Testis (tissue), 3 donors: Measurements from ENCODE around the gene ABCC9. TPM values are rescaled to one million over a fixed set of nuclear protein-coding genes. Genes with fewer than 3 reads are reported as not detected.

Source experiments
- DNase-seq: peaks from one replicate; pipeline ENCODE4 v3.0.0-alpha.2; 2019
- H3K27ac ChIP-seq, 2 donors: fragments of 200-600 bp; sonication (generic); one replicate each; pipeline ENCODE4 v1.5.1; 2019
- H3K27me3 ChIP-seq: fragments of 200-600 bp; sonication (generic); one replicate; pipeline ENCODE4 v1.5.1; 2019
- H3K36me3 ChIP-seq: fragments of 200-600 bp; sonication (generic); one replicate; pipeline ENCODE4 v1.5.1; 2017; ENCODE audit warnings: low read depth; ENCODE audit errors: missing control alignments
- H3K4me1 ChIP-seq: fragments of 200-600 bp; sonication (generic); one replicate; pipeline ENCODE4 v1.5.1; 2019
- H3K4me3 ChIP-seq, 2 donors: fragments of 200-600 bp; sonication (generic); one replicate each; pipeline ENCODE4 v1.5.1; 2017 to 2019
- H3K9me3 ChIP-seq: fragments of 200-600 bp; sonication (generic); one replicate; pipeline ENCODE4 v1.5.1; 2017
- CTCF ChIP-seq, 3 experiments: fragments of 450-650 bp in 2 of 3; fragments of 200-600 bp in 1 of 3; sonication (generic) in 1 of 3; IDR thresholded peaks; one replicate each; pipeline ENCODE4 v1.5.1; 2016 to 2019; ENCODE audit warnings: antibody characterized with exemption in 3 of 3, mild to moderate bottlenecking in 2 of 3, moderate library complexity in 1 of 3
- POLR2A ChIP-seq: fragments of 450-650 bp; IDR thresholded peaks from one replicate; pipeline ENCODE4 v1.6.1; 2017; ENCODE audit warnings: antibody characterized with exemption, mild to moderate bottlenecking, moderate library complexity
- WGBS, 2 donors: methylation state at CpG; one replicate each; pipeline ENCODE4 v1.1.5; 2018; 5-methylcytosine and 5-hydroxymethylcytosine counted together
- intact Hi-C: fragments of 100-400 bp; cut with DNase I; formaldehyde crosslinking; loops from one replicate; pipeline ENCODE4 v1.15.1; 2023; ENCODE audit warnings: low total_unique reads
- polyA plus RNA-seq: library from polyadenylated mRNA; stranded (reverse); fragments of 350-450 nt; fragmentation: Illumina TruSeq; extraction: RNeasy Lipid Tissue Mini Kit (QIAGEN cat#74804); gene quantifications from one replicate; pipeline ENCODE4 v1.2.3, GENCODE V29; 2014; ENCODE audit warnings: low read depth, low replicate concordance; ENCODE audit not compliant: insufficient read depth
- total RNA-seq, 2 donors: library from RNA; depleted of rRNA; stranded (reverse); fragments of >200 nt; gene quantifications; one replicate each; pipeline ENCODE4 v1.2.3, GENCODE V29; 2016

ABCC9 gene
- total and polyA plus RNA-seq, 3 donors from 2014 or later: 2.1 to 2.7 (median 2.3) TPM

DNA sequence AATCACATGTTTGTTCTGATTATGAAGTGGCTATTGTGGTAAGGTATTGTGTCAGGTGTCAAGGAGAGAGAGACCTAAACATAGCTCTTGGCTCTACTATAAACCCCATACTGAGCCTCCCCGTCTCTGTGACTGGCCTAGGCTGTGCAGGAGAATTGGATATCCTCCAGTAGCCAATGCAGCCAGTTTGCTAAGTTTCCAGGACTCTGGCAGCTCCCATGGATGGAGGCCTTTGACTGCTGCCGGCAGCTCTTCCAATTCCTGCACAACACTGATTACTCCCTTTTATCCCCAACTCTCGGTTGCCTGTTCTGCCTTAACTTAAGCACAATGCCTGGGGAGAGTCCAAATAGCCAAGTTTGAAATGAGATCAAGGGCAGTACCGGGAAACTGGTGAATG is 59.3 kb downstream of the ABCC9 start:
- WGBS, 2 donors: 54 to 58% methylated on average over 4 of the region's 4 CpGs
- H3K4me3 ChIP-seq: no peak overlapping the region
- intact Hi-C loops: no loop called here
- H3K9me3 ChIP-seq: no peaks in the 10 kb centered on the region
- no peaks in the 10 kb centered on the region for H3K36me3 ChIP-seq
- DNase-seq: no peak
- no peak for TF ChIP-seq POLR2A
- TF ChIP-seq CTCF (IDR thresholded peaks at IDR 0.05): no peak
- H3K4me1 ChIP-seq: no peaks in the 10 kb centered on the region
- H3K27ac ChIP-seq: no peak overlapping the region
- no peaks in the 10 kb centered on the region for H3K27me3 ChIP-seq

GRCh38 chr12:21879312-21879711 is 61.9 kb downstream of the ABCC9 start:
- 90 to 97% methylated on average over 1 of the region's 1 CpG for WGBS, 2 donors
- TF ChIP-seq CTCF (IDR thresholded peaks at IDR 0.05) (no peak), POLR2A (no peak)
- Histone ChIP-seq H3K4me1 (no peaks in the 10 kb centered on the region), H3K27me3 (no peaks in the 10 kb centered on the region), H3K36me3 (no peaks in the 10 kb centered on the region), H3K4me3 (no peak overlapping the region), H3K9me3 (no peaks in the 10 kb centered on the region), H3K27ac (no peak overlapping the region)
- no peak for DNase-seq
- intact Hi-C loops: no loop called here

DNA sequence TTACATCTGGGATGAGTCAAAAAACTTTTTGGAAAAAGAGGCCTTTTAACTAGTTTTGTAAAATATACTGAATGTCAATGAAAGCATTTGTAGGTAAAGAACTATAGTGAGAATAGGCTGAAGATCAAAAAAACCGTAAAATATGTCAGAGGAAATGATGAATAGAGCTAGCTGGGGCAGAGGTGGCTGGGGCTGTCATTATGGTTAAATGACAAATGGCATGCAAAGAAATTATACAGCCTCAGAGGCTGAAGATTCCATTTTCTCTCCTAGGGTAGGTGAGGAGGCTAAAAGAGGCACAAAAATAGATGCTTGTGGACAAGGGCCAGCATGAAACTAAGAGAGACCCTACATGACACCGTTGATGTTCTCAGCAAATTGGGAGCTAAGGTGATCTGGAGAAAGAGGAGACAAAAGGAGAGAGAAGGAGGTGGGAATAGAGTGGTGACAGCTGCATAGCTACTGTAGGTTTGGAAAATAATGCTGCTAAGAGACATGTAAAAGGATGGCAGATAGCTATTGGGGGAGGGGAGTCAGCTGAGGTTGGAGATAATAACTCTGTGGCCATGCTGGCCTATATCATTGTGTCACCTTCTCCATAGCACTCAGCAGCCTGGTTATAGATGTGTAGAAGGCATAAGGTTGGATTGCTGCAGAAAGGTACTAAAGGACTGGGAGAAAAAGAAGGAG is 63.8 kb downstream of the ABCC9 start:
- DNase-seq: no peak
- Histone ChIP-seq H3K9me3 (no peaks in the 10 kb centered on the region), H3K27me3 (no peaks in the 10 kb centered on the region), H3K27ac (no peak overlapping the region), H3K4me3 (no peak overlapping the region), H3K36me3 (no peaks in the 10 kb centered on the region), H3K4me1 (no peaks in the 10 kb centered on the region)
- intact Hi-C loops: no loop called here
- TF ChIP-seq CTCF (IDR thresholded peaks at IDR 0.05) (no peak), POLR2A (no peak)
- WGBS, 2 donors: 76 to 80% methylated on average over 2 of the region's 2 CpGs

GRCh38 chr12:21865846-21866245 is 75.4 kb downstream of the ABCC9 start:
- no peaks in the 10 kb centered on the region for H3K27me3 ChIP-seq
- intact Hi-C loops: no loop called here
- H3K9me3 ChIP-seq: no peaks in the 10 kb centered on the region
- H3K27ac ChIP-seq: no peak overlapping the region
- TF ChIP-seq POLR2A (no peak), CTCF (IDR thresholded peaks at IDR 0.05) (no peak)
- no peaks in the 10 kb centered on the region for H3K4me1 ChIP-seq
- no peak for DNase-seq
- no peak overlapping the region for H3K4me3 ChIP-seq
- no peaks in the 10 kb centered on the region for H3K36me3 ChIP-seq

DNA sequence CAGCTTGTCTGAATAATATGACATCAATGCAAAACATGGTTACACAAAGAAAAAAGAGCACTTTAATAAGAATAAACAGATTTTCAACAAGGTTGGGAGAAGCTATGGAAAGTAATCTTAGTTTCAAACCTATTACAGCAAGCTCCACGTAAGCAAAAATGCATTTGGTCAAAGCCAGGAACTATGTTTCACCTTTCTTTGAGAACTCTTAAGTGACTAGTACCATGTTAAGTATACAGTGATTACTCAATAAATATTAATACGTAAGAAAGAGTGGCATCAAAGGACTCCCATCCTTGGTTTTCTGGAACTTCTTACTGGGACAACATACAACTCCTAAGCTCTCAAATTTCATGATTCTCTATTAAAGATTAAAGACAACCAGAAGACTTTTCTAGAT is 80.7 kb downstream of the ABCC9 start:
- Histone ChIP-seq H3K27me3 (no peaks in the 10 kb centered on the region), H3K27ac (no peak overlapping the region), H3K4me3 (no peak overlapping the region), H3K4me1 (no peaks in the 10 kb centered on the region), H3K9me3 (no peaks in the 10 kb centered on the region), H3K36me3 (no peaks in the 10 kb centered on the region)
- no peak for DNase-seq
- WGBS, 2 donors: 86 to 93% methylated on average over 2 of the region's 2 CpGs
- TF ChIP-seq POLR2A (no peak), CTCF (IDR thresholded peaks at IDR 0.05) (no peak)
- intact Hi-C loops: no loop called here
